Measurements from ENCODE around the gene MRM2. TPM values are rescaled to one million over a fixed set of nuclear protein-coding genes. Genes with fewer than 3 reads are reported as not detected.
"Not testable (repeated sequence)": the region's sequence is repeated elsewhere in the genome, so short reads cannot be mapped to it uniquely, and the experiment has no call there.

The MRM2 gene
- total RNA-seq, 2 donors from 2014 or later: 13.2 to 13.7 TPM

DNA sequence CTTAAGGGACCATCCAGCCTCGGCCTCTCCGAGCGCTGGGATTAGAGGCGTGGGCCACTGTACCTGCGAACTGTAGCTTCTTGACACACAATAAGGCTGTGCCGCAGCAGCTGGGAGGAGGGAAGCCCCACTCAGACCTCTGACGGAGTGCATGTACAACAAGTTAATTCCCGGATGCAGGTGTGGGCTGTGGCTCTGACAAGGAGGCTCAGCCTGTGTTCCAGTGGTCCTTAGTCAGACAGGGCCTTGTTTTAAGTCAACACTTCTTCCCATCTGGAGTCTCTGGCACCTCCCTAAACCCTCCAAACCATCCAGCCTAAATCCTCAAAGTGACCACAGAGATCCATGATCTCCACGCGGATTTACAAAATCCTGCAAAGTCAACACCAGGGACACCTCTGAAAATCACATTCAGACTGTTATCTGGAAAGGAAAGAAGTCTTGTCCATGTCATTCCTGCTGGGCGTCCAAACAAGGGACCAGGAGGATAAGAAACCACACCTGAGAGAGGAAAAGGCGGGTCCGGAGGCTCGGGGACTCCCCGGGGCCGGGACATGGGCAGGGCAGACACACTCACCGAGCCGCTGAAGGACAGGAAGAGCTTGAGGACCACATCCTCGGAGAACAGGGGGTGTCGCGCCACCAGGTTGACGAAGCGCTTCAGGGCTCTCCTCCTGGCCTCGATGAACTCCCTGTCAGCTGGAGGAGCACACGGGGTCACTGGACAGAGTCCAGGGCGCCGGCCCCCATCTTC, 29.4 kb upstream of the MRM2 start:
- Histone ChIP-seq H3K9me3 (no peaks in the 10 kb centered on the region), H3K36me3 (peaks cover 23% of the 10 kb centered on the region), H3K27me3 (no peaks in the 10 kb centered on the region), H3K4me1 (peaks cover 0 to 4% of the 10 kb centered on the region in 2 donors), H3K27ac (no peak overlapping the region), H3K4me3 (no peak overlapping the region)
- TF ChIP-seq, protein P1, sequence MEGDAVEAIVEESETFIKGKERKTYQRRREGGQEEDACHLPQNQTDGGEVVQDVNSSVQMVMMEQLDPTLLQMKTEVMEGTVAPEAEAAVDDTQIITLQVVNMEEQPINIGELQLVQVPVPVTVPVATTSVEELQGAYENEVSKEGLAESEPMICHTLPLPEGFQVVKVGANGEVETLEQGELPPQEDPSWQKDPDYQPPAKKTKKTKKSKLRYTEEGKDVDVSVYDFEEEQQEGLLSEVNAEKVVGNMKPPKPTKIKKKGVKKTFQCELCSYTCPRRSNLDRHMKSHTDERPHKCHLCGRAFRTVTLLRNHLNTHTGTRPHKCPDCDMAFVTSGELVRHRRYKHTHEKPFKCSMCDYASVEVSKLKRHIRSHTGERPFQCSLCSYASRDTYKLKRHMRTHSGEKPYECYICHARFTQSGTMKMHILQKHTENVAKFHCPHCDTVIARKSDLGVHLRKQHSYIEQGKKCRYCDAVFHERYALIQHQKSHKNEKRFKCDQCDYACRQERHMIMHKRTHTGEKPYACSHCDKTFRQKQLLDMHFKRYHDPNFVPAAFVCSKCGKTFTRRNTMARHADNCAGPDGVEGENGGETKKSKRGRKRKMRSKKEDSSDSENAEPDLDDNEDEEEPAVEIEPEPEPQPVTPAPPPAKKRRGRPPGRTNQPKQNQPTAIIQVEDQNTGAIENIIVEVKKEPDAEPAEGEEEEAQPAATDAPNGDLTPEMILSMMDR (IDR thresholded peaks at IDR 0.05): no peak
- DNase-seq (ENCODE audit: low spot score): no peak

DNA sequence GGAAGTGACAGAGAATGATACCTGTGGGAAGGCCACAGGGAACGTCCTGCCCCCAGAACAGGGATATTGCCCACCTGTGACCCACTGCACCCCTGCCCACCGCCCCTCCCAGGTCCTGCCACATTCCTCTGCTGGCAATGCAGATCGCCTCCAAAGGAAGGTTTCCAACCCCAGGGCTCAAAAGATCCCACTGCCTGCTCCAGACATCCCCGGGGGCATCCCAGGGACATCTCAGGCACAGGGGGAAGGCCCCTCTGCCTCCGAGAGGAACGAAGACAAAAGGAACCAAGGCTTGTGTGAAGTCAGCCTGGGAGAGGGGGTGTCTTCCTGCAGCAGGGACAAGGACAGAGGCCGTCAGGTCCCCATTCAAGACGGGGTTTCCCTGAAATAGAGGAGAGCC, 28.5 kb upstream of the MRM2 start:
- Histone ChIP-seq H3K4me1 (peaks cover 0 to 4% of the 10 kb centered on the region in 2 donors), H3K27ac (no peak overlapping the region), H3K9me3 (no peaks in the 10 kb centered on the region), H3K4me3 (no peak overlapping the region), H3K27me3 (no peaks in the 10 kb centered on the region), H3K36me3 (peaks cover 23% of the 10 kb centered on the region)
- TF ChIP-seq, protein P1 (IDR thresholded peaks at IDR 0.05): no peak
- DNase-seq (ENCODE audit: low spot score): no peak

DNA sequence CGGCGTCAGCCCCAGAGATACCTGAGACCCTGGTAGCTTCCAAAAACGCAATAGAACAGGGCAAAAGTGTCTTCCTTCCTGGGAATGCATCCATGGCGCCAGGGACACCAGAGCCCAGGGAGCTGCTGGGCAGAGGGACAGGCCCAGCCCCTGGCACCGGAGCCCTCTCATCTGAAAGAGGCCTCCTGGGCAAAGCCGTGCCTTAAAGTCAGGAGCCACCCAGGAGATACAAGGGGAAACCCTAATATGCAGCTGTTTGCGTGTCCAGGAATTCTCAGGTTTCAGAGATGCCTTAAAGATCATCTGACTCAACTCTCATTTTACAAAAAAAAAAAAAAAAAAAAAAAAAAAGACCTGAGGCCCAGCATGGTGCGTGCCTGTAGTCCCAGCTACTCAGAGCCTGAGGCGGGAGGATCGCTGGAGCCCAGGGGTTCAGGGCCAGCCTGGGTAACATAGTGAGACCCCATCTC, 28.0 kb upstream of the MRM2 start:
- Histone ChIP-seq H3K9me3 (no peaks in the 10 kb centered on the region), H3K27ac (no peak overlapping the region), H3K4me3 (no peak overlapping the region), H3K36me3 (peaks cover 23% of the 10 kb centered on the region), H3K4me1 (peaks cover 0 to 4% of the 10 kb centered on the region in 2 donors), H3K27me3 (no peaks in the 10 kb centered on the region)
- DNase-seq (ENCODE audit: low spot score): no peak
- TF ChIP-seq, protein P1 (IDR thresholded peaks at IDR 0.05): no peak

DNA sequence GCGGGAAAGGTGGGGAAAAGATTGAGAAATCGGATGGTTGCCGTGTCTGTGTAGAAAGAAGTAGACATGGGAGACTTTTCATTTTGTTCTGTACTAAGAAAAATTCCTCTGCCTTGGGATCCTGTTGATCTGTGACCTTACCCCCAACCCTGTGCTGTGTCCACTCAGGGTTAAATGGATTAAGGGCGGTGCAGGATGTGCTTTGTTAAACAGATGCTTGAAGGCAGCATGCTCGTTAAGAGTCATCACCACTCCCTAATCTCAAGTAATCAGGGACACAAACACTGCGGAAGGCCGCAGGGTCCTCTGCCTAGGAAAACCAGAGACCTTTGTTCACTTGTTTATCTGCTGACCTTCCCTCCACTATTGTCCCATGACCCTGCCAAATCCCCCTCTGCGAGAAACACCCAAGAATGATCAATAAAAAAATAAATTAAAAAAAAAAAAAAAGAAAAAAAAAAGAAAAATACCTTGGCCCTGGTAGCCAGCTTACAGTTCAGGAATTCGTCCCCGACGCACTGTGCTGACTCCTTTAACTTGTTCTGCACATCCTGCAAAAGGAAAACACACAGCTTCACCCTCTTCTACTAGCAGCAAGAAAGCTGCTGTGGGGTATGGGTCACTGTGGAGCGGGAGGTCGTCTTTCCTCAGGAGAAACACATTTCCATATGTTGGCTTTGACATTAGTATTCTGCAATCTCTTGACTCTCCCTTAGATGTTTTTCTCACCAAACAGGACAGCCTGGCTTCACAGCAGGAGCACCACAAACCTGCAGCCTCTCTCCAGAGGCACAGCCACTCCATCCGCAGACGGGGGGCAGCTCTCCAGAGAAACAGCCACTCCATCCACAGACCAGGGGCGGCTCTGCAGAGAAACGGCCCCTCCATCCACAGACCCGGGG, 27.3 kb upstream of the MRM2 start:
- not testable (repeated sequence) for H3K4me3 ChIP-seq; H3K27me3 ChIP-seq; H3K4me1 ChIP-seq; H3K27ac ChIP-seq; DNase-seq (ENCODE audit: low spot score); H3K9me3 ChIP-seq
- H3K36me3 ChIP-seq: peaks cover 18% of the 10 kb centered on the region

DNA sequence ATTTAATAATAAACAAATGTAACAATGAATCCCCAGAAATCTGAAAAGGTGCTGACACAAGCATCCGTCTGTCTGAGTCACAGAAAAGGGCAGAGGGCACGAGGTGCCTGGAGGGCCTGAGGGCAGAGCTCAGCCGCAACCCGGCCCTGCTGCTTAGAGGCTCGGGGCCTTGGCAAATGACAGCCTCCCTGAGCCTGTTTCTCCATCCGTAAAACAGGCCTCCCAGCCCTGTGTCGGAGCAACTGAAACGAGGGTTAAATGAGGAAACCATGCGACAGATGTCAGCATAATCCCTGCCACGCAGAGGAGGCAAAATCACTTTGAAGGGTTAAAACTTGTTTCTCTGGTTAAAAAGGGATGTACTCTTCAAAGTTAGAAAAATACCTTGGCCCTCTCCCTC, 24.9 kb upstream of the MRM2 start:
- TF ChIP-seq, protein P1 (IDR thresholded peaks at IDR 0.05): no peak
- no peak overlapping the region for H3K4me3 ChIP-seq
- H3K9me3 ChIP-seq: no peaks in the 10 kb centered on the region
- peaks cover 0 to 4% of the 10 kb centered on the region in 2 donors for H3K4me1 ChIP-seq
- H3K27me3 ChIP-seq: no peaks in the 10 kb centered on the region
- H3K36me3 ChIP-seq: peaks cover 21% of the 10 kb centered on the region
- no peak for DNase-seq (ENCODE audit: low spot score)
- H3K27ac ChIP-seq: no peak overlapping the region

DNA sequence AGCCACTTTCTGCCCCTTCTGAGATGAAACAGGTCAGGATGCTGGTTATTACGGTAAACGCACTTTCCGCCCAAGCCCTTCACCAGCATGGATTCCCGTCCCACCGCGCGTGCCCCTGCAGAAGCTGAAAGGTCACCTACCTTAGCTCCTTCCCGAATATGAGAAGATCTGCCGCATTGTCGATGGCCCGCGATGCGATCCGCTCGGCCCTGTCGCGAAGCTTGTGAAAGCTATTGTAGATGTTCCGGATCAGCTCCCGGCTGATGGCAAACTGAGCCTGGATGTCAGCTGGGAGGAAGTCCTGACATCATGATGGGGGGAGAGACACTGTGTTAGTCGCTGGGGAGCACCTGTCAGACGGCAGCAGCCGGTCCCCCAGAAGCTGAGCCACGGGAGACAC, 22.2 kb upstream of the MRM2 start:
- H3K36me3 ChIP-seq: peaks cover 13% of the 10 kb centered on the region
- DNase-seq (ENCODE audit: low spot score): no peak
- no peak overlapping the region for H3K4me3 ChIP-seq
- no peak overlapping the region for H3K27ac ChIP-seq
- H3K9me3 ChIP-seq: no peaks in the 10 kb centered on the region
- no peaks in the 10 kb centered on the region for H3K27me3 ChIP-seq
- TF ChIP-seq, protein P1 (IDR thresholded peaks at IDR 0.05): no peak
- no peaks in the 10 kb centered on the region for H3K4me1 ChIP-seq
